ENCODE data around the gene C10orf67.

Gene C10orf67

GRCh38 chr10:23193435-23194074 is 151.0 kb downstream of the C10orf67 start:
- TF ChIP-seq CTCF (IDR thresholded peaks at IDR 0.05): no peak
- Histone ChIP-seq H3K4me1 (ENCODE audit: control insufficient read depth in 1 of 2, insufficient read depth in 1 of 2, low read depth in 1 of 2, low read length in 1 of 2) (no peaks in the 10 kb centered on the region), H3K27me3 (peaks cover 100% of the 10 kb centered on the region), H3K9me3 (no peaks in the 10 kb centered on the region), H3K4me3 (ENCODE audit: low read depth in 1 of 2, low read length in 1 of 2) (no peak overlapping the region), H3K36me3 (no peaks in the 10 kb centered on the region), H3K27ac (no peak overlapping the region)

GRCh38 chr10:23192712-23193434 is 151.7 kb downstream of the C10orf67 start:
- no peaks in the 10 kb centered on the region for H3K9me3 ChIP-seq
- no peaks in the 10 kb centered on the region for H3K4me1 ChIP-seq (ENCODE audit: control insufficient read depth in 1 of 2, insufficient read depth in 1 of 2, low read depth in 1 of 2, low read length in 1 of 2)
- no peaks in the 10 kb centered on the region for H3K36me3 ChIP-seq
- H3K27ac ChIP-seq: no peak overlapping the region
- peaks cover 100% of the 10 kb centered on the region for H3K27me3 ChIP-seq
- no peak for TF ChIP-seq CTCF (IDR thresholded peaks at IDR 0.05)
- H3K4me3 ChIP-seq (ENCODE audit: low read depth in 1 of 2, low read length in 1 of 2): no peak overlapping the region

GRCh38 chr10:23191764-23192711 is 152.6 kb downstream of the C10orf67 start, which contains the start of gene PTF1A:
TSS of gene PTF1A (plus strand) at chr10:23192312. CDS start at chr10:23192531, 219 bp downstream.
- H3K27me3 ChIP-seq: peaks cover 100% of the 10 kb centered on the region
- TF ChIP-seq CTCF (IDR thresholded peaks at IDR 0.05): no peak
- H3K9me3 ChIP-seq: no peaks in the 10 kb centered on the region
- no peaks in the 10 kb centered on the region for H3K36me3 ChIP-seq
- H3K4me3 ChIP-seq (ENCODE audit: low read depth in 1 of 2, low read length in 1 of 2): no peak within 1 kb of the TSS
- H3K27ac ChIP-seq: no peak within 1 kb of the TSS
- no peaks in the 10 kb centered on the region for H3K4me1 ChIP-seq (ENCODE audit: control insufficient read depth in 1 of 2, insufficient read depth in 1 of 2, low read depth in 1 of 2, low read length in 1 of 2)

GRCh38 chr10:23190872-23191763 is 153.5 kb downstream of the C10orf67 start:
- TF ChIP-seq CTCF (IDR thresholded peaks at IDR 0.05): no peak
- Histone ChIP-seq H3K36me3 (no peaks in the 10 kb centered on the region), H3K27ac (no peak overlapping the region), H3K9me3 (no peaks in the 10 kb centered on the region), H3K4me3 (ENCODE audit: low read depth in 1 of 2, low read length in 1 of 2) (no peak overlapping the region), H3K4me1 (ENCODE audit: control insufficient read depth in 1 of 2, insufficient read depth in 1 of 2, low read depth in 1 of 2, low read length in 1 of 2) (no peaks in the 10 kb centered on the region), H3K27me3 (peaks cover 100% of the 10 kb centered on the region)

- Histone ChIP-seq H3K27me3 (peaks cover 100% of the 10 kb centered on the region), H3K36me3 (no peaks in the 10 kb centered on the region), H3K27ac (no peak overlapping the region), H3K4me3 (ENCODE audit: low read depth in 1 of 2, low read length in 1 of 2) (no peak overlapping the region), H3K9me3 (no peaks in the 10 kb centered on the region), H3K4me1 (ENCODE audit: control insufficient read depth in 1 of 2, insufficient read depth in 1 of 2, low read depth in 1 of 2, low read length in 1 of 2) (no peaks in the 10 kb centered on the region)
- no peak for TF ChIP-seq CTCF (IDR thresholded peaks at IDR 0.05)
These were observed 155.6 kb downstream of the C10orf67 start for GRCh38 chr10:23189024-23189423.

Data from neutrophil (primary cell).